Measurements from ENCODE around the gene PNRC1. TPM values are rescaled to one million over a fixed set of nuclear protein-coding genes. Genes with fewer than 3 reads are reported as not detected.

The PNRC1 gene
- total RNA-seq, 1 donor from 2014 or later: 59.8 TPM

- H3K4me3 ChIP-seq (ENCODE audit: low read depth, low read length): no peak overlapping the region
- DNase-seq (ENCODE audit: low read depth): no peak
- no peak for TF ChIP-seq CTCF (IDR thresholded peaks at IDR 0.05; ENCODE audit: insufficient read depth, low read length, poor library complexity, severe bottlenecking)
- H3K27me3 ChIP-seq (ENCODE audit: control insufficient read depth, insufficient read depth, low read length): no peaks in the 10 kb centered on the region
- no peaks in the 10 kb centered on the region for H3K36me3 ChIP-seq (ENCODE audit: control insufficient read depth, insufficient read depth, low read length)
These were observed 19.6 kb downstream of the PNRC1 start for GRCh38 chr6:89100114-89100513.

- TF ChIP-seq CTCF (IDR thresholded peaks at IDR 0.05; ENCODE audit: insufficient read depth, low read length, poor library complexity, severe bottlenecking): no peak
- DNase-seq (ENCODE audit: low read depth): no peak
- H3K27me3 ChIP-seq (ENCODE audit: control insufficient read depth, insufficient read depth, low read length): no peaks in the 10 kb centered on the region
- no peak overlapping the region for H3K4me3 ChIP-seq (ENCODE audit: low read depth, low read length)
- no peaks in the 10 kb centered on the region for H3K36me3 ChIP-seq (ENCODE audit: control insufficient read depth, insufficient read depth, low read length)
These were observed 29.7 kb downstream of the PNRC1 start for GRCh38 chr6:89110284-89110683.

GRCh38 chr6:89111933-89112332 is 31.4 kb downstream of the PNRC1 start:
- no peak for TF ChIP-seq CTCF (IDR thresholded peaks at IDR 0.05; ENCODE audit: insufficient read depth, low read length, poor library complexity, severe bottlenecking)
- no peak for DNase-seq (ENCODE audit: low read depth)
- H3K4me3 ChIP-seq (ENCODE audit: low read depth, low read length): no peak overlapping the region
- H3K27me3 ChIP-seq (ENCODE audit: control insufficient read depth, insufficient read depth, low read length): no peaks in the 10 kb centered on the region
- no peaks in the 10 kb centered on the region for H3K36me3 ChIP-seq (ENCODE audit: control insufficient read depth, insufficient read depth, low read length)

GRCh38 chr6:89116702-89117101 is 36.2 kb downstream of the PNRC1 start:
- H3K36me3 ChIP-seq (ENCODE audit: control insufficient read depth, insufficient read depth, low read length): no peaks in the 10 kb centered on the region
- H3K4me3 ChIP-seq (ENCODE audit: low read depth, low read length): peak overlapping the region; percentile 82
- no peak for DNase-seq (ENCODE audit: low read depth)
- no peaks in the 10 kb centered on the region for H3K27me3 ChIP-seq (ENCODE audit: control insufficient read depth, insufficient read depth, low read length)
- no peak for TF ChIP-seq CTCF (IDR thresholded peaks at IDR 0.05; ENCODE audit: insufficient read depth, low read length, poor library complexity, severe bottlenecking)

GRCh38 chr6:89117211-89118108 is 36.9 kb downstream of the PNRC1 start, which contains the start of gene SRSF12:
Gene SRSF12, minus strand, starts transcription at chr6:89118071. Its CDS starts 184 bp downstream, at chr6:89117887.
- no peaks in the 10 kb centered on the region for H3K36me3 ChIP-seq (ENCODE audit: control insufficient read depth, insufficient read depth, low read length)
- TF ChIP-seq CTCF (IDR thresholded peaks at IDR 0.05; ENCODE audit: insufficient read depth, low read length, poor library complexity, severe bottlenecking): no peak
- H3K4me3 ChIP-seq (ENCODE audit: low read depth, low read length): peak within 1 kb of the TSS; percentile 82
- DNase-seq (ENCODE audit: low read depth): no peak
- H3K27me3 ChIP-seq (ENCODE audit: control insufficient read depth, insufficient read depth, low read length): no peaks in the 10 kb centered on the region
